Pulmonary artery endothelial cell (primary cell): Measurements from ENCODE around the gene PRR7. TPM values are rescaled to one million over a fixed set of nuclear protein-coding genes. Genes with fewer than 3 reads are reported as not detected.

Experiments
- DNase-seq: peaks from one replicate; pipeline ENCODE4 v3.0.0-alpha.2; 2011; ENCODE audit warnings: low read depth, low spot score
- total RNA-seq: library from RNA; depleted of rRNA; stranded (reverse); fragments of >200 nt; gene quantifications from 2 replicates; pipeline ENCODE4 v1.2.3, GENCODE V29; 2014

The PRR7 gene
- total RNA-seq, 1 donor from 2014 or later, result 9.4 TPM

DNA sequence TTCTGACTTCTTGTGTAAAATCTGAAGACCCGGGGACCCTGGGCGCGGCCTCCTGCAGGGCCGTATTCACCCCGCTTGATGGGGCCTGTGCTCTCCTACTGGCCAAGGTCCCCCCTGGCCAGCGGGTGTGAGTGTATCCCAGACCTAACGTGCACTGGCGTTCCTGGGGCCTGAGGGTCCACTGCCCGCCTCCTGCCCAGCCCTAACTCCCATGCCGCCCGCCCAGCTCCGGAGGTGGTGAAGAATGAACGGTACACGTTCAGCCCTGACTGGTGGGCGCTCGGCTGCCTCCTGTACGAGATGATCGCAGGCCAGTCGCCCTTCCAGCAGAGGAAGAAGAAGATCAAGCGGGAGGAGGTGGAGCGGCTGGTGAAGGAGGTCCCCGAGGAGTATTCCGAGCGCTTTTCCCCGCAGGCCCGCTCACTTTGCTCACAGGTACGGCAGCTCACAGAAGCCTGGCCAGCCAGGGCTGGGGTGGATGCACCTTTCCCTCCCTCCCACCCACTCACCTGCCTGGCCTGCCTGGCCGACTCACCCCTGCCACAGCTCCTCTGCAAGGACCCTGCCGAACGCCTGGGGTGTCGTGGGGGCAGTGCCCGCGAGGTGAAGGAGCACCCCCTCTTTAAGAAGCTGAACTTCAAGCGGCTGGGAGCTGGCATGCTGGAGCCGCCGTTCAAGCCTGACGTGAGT, 10.6 kb upstream of the PRR7 start:
- DNase-seq, result no peak

DNA sequence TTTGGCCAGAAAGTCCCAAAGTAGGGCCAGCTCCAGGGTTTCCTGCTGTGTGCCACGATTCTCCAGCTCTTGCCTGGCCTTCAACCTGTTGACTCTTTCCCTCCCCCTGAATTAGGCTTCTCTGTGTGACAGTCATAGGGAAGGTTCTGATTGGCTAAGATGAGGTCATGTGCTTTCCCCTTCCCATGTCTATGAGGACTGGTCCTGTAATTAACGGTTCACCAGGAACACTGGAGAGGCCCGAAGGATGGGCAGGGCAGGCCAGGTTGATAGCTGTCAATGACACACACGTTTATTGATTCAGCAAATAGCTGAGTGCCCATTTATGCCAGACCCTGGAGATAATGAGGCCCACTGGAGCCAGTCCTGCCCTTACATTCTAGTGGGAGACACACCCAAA, 9.0 kb upstream of the PRR7 start:
- no peak for DNase-seq

DNA sequence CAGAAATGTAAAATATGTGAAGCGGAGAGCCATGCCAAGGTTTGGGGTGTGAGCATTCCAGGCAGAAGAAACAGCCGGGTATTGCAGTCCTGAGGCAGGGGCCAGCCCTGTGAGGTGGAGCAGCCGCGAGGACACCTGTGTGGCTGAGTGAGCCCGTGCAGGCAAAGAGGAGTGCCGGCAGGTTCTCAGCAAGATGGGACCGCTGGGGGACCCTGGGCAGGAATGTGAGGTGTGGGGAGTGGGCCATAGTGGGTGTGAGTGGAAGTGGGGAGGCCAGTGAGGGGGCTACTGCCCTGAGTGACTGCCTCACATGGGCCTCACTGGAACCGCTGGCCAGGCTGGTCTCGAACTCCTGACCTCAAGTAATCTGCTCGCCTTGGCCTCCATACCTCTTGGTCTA, 8.1 kb upstream of the PRR7 start:
- no peak for DNase-seq

DNA sequence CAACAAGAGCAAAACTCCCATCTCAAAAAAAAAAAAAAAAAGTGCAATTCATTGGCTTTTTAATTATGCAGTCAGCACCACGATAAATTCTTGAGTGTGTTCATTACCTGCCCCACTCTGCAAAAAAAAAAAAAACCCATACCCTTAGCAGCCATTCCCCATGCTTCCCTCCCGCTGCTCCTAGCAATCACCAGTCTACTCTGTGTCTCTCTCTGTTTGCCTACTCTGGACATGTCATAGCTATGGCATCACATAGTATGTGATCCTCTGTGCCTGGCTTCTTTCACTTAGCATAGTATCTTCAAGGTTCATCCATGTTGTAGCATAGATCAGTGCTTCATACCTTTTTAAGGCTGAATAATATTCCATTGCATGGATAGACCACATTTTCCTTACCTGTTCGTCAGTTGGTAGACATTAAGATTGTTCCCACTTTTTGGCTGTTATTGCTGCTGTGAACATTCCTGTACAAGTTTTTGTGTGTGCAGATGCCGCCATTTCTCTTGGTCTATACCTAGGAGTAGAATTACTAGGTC, 7.0 kb upstream of the PRR7 start:
- DNase-seq, result no peak

DNA sequence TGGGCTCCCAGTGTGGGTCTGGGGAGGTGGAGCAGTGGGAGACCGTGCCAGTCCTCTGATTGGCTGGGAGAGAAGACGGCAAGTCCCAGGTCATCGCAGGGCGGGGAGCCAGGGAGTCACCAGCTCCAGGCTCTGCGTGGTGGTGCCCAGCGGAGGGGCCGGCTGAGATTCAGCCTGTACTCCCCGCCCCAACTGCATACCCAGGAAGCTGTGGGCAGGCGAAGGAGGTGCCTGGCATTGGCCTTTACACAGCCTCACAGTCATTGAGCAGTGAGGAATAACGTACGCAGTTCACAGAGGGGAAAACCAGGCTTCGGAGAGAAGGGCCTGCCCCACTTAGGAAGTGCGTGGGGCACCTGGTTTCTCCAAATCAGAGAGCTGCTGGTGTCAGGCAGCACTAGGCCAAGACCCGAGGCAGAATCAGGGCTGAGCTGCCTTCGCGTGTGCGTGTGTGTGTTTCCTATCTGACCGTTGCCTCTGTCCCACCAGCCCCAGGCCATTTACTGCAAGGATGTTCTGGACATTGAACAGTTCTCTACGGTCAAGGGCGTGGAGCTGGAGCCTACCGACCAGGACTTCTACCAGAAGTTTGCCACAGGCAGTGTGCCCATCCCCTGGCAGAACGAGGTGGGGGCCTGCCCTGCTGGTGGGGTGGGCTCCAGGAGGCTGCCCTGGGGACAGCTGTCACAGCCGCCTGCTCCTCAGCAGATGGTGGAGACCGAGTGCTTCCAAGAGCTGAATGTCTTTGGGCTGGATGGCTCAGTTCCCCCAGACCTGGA, 6.2 kb upstream of the PRR7 start:
- no peak for DNase-seq

DNA sequence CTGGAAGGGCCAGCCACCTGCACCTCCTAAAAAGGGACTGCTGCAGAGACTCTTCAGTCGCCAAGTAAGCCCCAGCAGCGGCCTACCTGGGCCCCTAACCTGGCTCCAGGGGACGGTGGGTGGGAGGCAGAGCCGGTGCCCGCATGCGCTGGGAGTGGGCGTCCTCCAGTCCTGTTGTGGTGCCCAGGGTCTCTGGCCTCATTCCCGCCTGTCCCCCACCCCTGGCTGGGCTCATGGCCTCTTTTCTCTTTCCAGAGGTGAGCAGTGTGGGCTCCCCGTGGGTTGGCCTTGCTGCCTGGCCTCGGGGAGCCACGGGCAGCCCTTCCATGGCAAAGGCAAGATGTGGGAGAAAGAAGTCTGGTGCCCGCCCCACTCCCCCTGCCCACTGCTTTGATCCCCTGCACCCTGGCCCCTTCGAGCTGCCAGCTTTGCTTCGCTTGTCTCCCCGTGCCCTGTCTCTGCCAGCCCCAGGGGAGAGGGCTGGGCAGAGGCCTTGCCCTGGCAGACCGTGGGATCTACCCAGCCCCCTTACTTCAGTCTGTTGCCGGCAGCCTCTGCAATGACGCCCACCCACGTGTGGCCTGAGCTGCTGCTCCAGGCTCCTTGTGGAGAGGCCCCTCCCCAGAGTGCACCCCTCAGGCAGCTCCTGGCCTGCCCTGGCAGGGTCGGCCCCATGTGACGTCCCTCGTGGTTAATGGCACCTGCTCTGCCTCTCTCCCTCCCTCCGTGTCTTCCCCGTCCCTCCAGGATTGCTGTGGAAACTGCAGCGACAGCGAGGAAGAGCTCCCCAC, 5.4 kb upstream of the PRR7 start:
- no peak for DNase-seq

DNA sequence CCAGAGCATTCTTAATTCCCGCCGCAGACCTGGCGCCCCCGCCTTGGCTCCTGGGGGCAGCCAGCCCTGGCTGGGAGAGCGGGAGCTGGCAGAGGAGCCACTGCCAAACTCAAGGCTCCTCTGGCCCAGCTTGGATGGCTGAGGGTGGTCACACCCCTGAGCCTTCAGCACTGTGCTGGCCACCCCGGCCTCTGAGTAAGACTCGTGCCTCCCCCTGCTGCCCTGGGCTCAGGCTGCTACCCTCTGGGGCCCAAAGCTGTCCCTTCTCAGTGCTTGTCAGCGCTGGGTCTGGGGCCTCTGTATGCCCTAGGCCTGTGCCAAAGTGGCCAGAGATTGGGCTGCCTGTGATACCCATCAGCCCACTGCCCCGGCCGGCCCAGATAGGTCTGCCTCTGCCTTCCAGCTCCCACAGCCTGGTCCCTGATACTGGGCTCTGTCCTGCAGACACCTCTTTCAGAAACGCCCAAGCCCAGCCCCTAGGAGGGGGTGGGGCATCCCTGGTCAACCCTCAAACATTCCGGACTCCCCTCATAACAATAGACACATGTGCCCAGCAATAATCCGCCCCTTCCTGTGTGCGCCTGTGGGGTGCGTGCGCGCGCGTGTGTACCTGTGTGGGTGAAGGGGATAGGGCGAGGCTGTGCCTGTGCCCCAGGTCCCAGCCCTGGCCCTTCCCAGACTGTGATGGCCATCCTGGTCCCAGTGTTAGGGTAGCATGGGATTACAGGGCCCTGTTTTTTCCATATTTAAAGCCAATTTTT, 4.4 kb upstream of the PRR7 start:
- DNase-seq, result no peak

DNA sequence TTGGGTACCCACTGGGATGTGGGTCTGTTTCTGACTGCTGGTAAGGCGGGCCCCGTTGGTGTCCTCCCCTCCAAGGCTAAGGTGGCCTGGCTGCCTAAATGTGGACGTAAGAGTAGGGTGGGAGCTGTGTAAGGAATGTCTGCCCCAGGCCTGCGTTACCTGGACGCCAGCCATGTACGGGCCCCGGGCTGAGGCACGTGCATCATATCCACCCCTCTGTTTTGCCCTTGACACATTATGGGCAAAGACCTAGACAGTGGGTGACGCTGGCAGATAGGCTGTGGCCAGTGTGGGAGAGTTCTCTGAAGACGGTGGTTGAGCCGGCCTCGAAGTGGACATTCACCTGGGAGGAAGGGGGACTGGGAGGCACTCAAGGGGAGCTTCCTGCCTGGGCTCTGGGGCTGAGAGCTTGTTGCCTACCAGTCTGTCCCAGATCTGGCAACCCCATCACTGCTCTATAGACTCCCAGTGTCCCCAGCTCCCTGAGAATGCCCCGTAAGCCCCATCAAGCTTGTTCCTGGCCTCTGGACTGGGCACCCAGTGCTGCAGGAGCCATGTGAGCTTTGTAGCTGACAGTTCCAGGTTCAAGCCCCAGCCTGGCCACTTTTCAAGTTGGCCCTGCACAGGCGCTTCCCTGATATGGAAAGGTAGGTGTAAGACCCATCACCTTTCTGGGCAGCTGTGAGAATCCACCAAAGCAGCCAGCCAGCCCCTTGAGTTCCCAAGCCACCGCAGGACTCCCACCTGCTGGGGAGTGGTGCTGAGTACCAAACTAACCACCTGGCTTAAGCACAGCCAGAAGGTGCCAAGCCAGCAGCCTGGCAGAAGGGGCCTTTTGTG, 3.2 kb upstream of the PRR7 start:
- DNase-seq, result no peak

DNA sequence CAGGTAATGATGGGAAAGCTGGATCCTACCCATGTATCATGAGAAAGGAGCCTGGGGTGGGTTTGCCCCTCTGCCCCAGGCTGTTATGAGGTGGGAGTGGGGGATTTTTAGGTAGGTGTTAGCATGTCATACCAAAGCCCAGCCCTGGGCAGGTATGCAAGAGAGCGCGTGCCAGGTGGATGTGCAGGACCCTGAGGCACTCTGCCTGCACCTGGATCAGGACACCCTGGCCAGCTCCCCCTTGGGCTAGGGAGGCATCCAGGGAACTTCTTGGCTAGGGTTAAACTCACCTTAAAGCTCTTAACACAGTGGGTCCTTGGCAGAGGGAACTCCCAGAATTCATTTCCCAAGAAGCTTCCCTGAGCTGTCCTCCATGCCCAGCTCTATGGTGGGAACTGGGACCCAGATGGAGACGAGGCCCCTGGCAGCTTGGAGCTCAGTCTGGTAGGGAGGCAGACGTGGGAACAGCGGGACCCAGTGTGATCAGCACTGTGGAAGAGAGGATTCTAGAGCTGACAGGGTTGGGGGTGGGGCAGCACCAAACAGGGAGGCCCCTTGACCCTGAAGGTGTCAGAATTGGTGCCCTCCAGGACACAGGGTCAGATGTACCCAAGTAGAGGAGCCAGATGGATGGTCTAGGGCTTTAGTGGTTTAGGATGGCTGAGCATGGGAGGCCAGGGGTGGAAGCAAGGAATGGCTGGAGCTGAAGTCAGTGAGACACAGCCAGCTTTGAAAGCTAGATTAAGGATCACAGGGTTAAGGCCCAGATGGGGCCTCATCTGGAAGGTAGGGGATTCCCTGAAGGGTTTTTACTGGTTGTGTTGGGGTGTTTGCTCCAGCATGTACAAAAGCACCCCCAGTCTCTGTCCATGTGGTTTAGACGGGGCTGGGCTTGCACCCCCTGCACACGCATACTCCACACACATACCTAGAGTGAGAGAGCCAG, 2.2 kb upstream of the PRR7 start:
- DNase-seq, result no peak

DNA sequence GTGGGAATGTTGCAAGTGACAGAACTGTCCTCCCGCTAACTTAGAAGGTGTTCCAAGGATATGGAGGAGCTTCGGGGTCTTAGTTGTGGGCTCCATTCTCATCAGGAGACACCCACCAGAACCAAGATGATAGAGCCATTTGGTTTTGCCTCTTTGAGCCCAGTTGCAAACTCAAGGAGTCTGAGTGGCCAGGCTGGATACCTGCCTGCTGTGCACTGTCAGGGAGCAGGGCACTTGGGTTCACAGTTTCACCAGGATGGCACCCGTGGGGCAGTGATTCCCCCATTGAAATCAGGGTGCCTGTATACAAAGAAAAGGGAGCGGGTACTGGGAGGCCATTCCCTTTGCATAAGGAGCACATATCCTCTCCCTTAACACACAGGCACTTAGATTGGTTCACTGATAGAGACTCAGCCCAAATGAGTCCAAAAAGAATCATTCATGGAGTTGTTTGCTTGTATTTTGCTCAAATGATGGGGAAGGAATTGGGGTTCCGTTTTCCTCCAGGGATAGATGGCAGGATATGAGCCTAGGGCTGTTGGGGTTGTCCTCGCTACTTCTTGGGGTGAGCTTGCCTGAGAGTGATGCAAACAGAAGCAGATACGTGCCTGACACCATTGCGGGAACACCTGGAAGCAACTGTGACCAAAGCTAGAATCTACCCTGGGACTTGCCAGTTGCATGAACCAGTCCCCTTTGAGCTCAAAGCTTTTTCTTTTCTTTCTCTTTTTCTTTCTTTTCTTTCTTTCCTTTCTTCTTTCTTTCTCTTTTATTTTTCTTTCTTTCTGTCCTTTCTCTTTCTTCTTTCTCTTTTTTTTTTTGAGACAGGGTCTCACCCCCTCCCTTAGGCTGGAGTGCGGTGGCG, 1.3 kb upstream of the PRR7 start:
- no peak for DNase-seq

DNA sequence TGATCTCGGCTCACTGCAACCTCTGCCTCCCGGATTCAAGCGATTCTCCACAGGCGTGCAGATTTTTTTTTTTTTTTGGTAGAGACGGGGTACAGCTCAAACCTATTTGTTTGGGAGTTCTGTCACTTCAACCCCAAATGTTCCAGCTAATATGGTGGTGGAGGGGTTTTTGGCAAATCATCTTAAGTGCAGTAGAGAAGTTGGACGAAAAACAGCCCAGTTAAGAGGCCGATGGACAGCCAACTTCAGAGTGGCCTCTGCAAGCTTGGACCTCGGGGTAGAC, 756 bp upstream of the PRR7 start:
- no peak for DNase-seq

DNA sequence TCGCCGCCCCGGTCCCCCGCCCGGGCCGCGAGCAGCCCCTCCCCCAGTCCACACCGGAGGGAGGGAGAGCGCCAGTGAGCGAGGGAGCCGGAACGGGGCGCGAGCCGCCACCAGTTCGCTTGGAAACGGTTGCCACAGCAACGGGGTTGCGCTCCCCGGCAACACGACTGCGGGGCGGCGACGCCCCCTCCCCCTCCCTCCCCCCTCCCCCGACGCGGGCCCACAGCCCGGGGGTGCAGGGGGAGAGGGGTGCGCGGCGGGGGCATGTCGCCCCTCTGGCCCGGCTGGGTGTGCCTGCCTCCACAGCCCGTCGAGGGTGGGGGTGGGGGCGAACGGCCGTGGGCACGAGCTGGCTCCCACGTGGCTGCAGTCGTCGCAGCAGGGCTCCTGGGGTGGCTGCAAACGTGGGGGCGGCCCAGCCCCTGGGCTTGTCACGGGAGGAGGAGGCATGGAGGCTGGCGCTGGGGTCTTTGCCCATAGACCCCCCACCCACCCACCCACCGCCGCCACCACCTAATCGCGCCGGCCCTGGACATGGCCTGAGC, 524 bp downstream of the PRR7 start:
- DNase-seq, result no peak

DNA sequence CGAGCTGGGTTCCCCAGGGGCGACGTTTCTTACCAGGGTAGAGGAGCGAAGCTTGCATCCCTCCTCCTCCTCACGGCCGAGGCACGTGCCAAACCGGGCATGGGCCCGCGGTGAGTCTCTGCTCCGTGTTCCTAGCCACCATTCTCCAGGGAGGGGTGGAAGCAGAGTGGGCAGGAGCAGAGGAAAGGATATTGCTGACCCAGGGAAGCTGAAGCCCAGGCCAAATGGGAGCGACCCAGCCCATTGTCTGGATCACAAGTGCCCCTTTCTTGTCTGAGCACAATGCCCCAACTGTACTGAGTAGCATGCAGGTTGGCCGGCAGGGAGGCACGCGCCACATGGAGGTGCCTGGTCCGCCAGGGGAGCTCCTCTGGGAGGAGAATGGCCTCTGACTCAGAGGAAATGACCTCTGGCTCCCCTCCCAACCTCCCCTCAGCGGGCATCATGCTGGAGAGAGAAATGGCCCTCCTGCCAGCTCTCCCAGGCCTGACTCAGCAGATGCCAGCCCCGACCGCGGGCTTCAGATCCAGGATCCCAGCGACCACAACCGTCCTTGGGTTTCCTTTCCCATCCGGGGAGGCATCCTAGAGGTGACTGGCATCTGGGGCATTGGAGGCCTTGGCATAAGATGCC, 1.1 kb downstream of the PRR7 start:
- DNase-seq, result no peak

DNA sequence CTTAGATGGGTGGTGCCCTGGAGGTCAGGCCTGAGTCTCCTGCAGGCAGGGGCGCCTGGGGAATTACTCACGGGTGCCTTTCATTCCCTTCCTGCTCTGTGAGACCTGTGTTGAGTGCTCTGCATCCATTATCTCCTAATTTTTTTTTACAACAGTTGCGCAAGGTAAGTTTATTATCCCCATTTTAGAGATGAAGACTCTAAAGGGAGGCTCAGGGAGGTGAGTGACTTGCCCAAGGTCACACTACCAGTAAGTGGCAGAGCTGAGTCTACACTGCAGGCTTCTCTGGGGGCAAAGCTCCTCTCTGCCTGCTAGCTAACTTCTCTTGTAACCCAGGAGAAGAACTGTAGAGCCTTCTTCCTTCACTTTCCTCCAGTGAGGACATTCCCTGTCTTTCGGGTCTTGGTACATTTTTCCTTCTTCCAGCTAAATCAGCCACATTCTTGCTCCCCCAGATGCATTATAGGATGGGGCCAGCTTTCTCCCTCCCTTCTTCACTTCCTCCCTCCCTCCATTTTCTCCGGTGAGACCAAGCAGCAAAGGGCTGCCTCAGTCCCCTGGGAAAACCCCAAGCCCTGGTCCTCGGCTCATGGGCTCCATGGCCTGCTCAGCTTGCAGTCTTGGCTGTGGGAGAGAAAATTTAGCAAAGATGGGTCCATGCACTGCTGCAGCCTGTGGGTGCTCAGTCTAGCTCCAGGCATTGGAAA, 1.8 kb downstream of the PRR7 start:
- no peak for DNase-seq

DNA sequence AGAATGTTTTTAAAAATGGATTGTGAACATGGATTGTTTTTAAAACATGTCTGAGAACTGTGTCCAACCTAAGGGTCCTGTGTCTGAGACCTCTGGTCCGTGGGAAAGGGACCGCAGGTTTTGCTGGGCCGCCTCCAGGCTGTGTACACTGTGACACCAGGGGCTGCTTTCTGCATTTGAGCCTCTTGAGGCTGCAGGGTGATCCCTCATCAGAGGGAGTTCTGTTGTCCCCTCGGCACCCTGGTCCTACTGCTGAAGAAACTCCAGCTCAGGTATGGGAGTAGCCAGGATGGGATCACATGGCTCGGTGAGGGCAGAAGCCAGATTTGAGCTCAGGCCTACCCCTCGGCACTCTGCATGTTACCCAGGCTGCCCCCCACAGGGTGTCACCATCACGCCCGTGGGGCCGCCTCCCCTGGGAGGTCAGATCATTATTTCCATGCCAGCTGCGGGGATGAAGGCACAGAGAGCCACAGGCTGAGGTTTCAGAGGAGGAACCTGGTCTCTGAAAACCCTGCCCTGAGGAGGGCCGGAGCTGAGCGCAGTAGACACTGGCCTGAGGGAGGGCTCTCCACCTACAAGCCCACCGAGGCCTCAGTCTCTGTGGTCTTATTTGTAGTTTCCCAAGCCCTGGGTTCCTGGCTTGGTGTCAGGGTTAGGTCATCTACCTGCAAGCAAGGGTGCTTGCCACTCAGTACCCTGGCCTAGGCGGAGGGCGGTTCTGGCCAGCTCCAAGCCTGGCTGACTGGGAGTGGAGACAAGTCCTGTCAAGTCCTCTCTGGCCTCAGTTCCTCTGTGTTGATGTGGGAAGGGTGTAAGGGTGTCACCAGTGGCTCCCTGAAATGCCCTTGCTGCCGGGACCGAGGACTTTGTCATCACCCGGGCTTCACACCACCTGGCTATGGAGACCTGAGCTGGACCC, 2.8 kb downstream of the PRR7 start:
- no peak for DNase-seq
